Kidney (tissue), 14 donors: ENCODE measurements around the gene CLTCL1. TPM values are rescaled to one million over a fixed set of nuclear protein-coding genes. Genes with fewer than 3 reads are reported as not detected.

Experiments
- DNase-seq, 5 donors: peaks; one replicate each; pipeline ENCODE4 v3.0.0-alpha.2; 2013 to 2020
- FAIRE-seq: peaks from 2 replicates; lab custom pipeline; 2012; peaks lifted over from hg19 to GRCh38; lab: Jason Lieb, UNC
- H3K27ac ChIP-seq, 2 donors: one replicate each; pipeline ENCODE4 v1.7.0; 2013; ENCODE audit warnings: low read depth in 2 of 2, low read length in 2 of 2, inconsistent platforms in 1 of 2
- H3K27me3 ChIP-seq: one replicate; pipeline ENCODE4 v1.7.1; 2013; ENCODE audit warnings: low read length, inconsistent platforms; ENCODE audit not compliant: control insufficient read depth, insufficient read depth
- H3K36me3 ChIP-seq, 3 donors: one replicate each; pipeline versions ENCODE4 v1.7.0 to v1.7.1; 2013; ENCODE audit warnings: low read length in 3 of 3, control low read depth in 1 of 3, inconsistent platforms in 1 of 3; ENCODE audit not compliant: insufficient read depth in 3 of 3, control insufficient read depth in 2 of 3
- H3K4me1 ChIP-seq, 3 donors: one replicate each; pipeline versions ENCODE4 v1.7.0 to v1.7.1; 2013; ENCODE audit warnings: low read length in 3 of 3, inconsistent platforms in 1 of 3, low read depth in 1 of 3; ENCODE audit not compliant: control insufficient read depth in 2 of 3, insufficient read depth in 2 of 3
- H3K4me3 ChIP-seq, 3 donors: one replicate each; pipeline versions ENCODE4 v1.7.0 to v1.8.1; 2013; ENCODE audit warnings: low read length in 3 of 3, control low read depth in 1 of 3, inconsistent platforms in 1 of 3
- H3K9ac ChIP-seq, 3 donors: one replicate each; pipeline versions ENCODE4 v1.7.0 to v1.7.1; 2013; ENCODE audit warnings: low read length in 3 of 3, control low read depth in 1 of 3, inconsistent platforms in 1 of 3
- H3K9me3 ChIP-seq, 3 donors: one replicate each; pipeline versions ENCODE4 v1.7.0 to v1.7.1; 2013; ENCODE audit warnings: low read length in 3 of 3, control low read depth in 1 of 3, inconsistent platforms in 1 of 3; ENCODE audit not compliant: control insufficient read depth in 2 of 3, insufficient read depth in 1 of 3
- CTCF ChIP-seq: IDR thresholded peaks from 3 replicates; pipeline ENCODE4 v1.5.1; 2012; ENCODE audit warnings: mild to moderate bottlenecking, moderate library complexity, borderline replicate concordance; ENCODE audit not compliant: insufficient read depth; ENCODE audit errors: extremely low read depth
- intact Hi-C: fragments of 100-400 bp; cut with DNase I; formaldehyde crosslinking; loops from one replicate; pipeline ENCODE4 v1.11.1; 2022
- polyA plus RNA-seq: library from polyadenylated mRNA; stranded (reverse); fragments of 350-450 nt; fragmentation: Illumina TruSeq; extraction: RNeasy Lipid Tissue Mini Kit (QIAGEN cat#74804); gene quantifications from one replicate; pipeline ENCODE4 v1.2.3, GENCODE V29; 2014; ENCODE audit warnings: low read depth, low replicate concordance; ENCODE audit not compliant: insufficient read depth
- total RNA-seq: library from RNA; stranded (reverse); fragmentation: NEBNext Ultra II Directional; extraction: Animal tissue kit (Norgen Biotek cat#: 25700); gene quantifications from one replicate; pipeline ENCODE4 v1.2.1, GENCODE V29; 2021
- donor health status: control.
- donor health status: control.
- donor health status: control.
- donor health status: control.
- donor health status: control.
- donor health status: DM: yes; HTN: yes; CAD: no.
- donor health status: Normal renal cell carcinoma (clear cell type).

CLTCL1 gene
- total and polyA plus RNA-seq, 2 donors from 2014 or later, result 4.0 to 6.3 TPM

- no peak overlapping the region for H3K27ac ChIP-seq
- H3K4me3 ChIP-seq, result no peak overlapping the region
- no peak for FAIRE-seq
- H3K9ac ChIP-seq, result no peak overlapping the region
- no peaks in the 10 kb centered on the region for H3K27me3 ChIP-seq
- no peak for TF ChIP-seq CTCF
- intact Hi-C loops, result no loop called here
- H3K36me3 ChIP-seq, result peaks cover 10 to 64% (median 40%) of the 10 kb centered on the region in 3 donors
- H3K9me3 ChIP-seq, result no peaks in the 10 kb centered on the region
- peaks cover 0 to 2% (median 0%) of the 10 kb centered on the region in 3 donors for H3K4me1 ChIP-seq
- no peak for DNase-seq
These were observed 153.1 kb downstream of the CLTCL1 start for GRCh38 chr22:19138217-19139000.

GRCh38 chr22:19137384-19138216 is 153.9 kb downstream of the CLTCL1 start:
- no peak overlapping the region for H3K9ac ChIP-seq
- no peaks in the 10 kb centered on the region for H3K9me3 ChIP-seq
- H3K4me1 ChIP-seq, result no peaks in the 10 kb centered on the region
- no peak overlapping the region for H3K27ac ChIP-seq
- H3K4me3 ChIP-seq, result no peak overlapping the region
- no peaks in the 10 kb centered on the region for H3K27me3 ChIP-seq
- no peak for TF ChIP-seq CTCF
- intact Hi-C loops, result no loop called here
- no peak for FAIRE-seq
- DNase-seq, result no peak
- H3K36me3 ChIP-seq, result peaks cover 10 to 69% (median 40%) of the 10 kb centered on the region in 3 donors

- no peak for DNase-seq
- TF ChIP-seq CTCF, result no peak
- peaks cover 7 to 63% (median 37%) of the 10 kb centered on the region in 3 donors for H3K36me3 ChIP-seq
- H3K4me1 ChIP-seq, result no peaks in the 10 kb centered on the region
- H3K9me3 ChIP-seq, result no peaks in the 10 kb centered on the region
- no peak for FAIRE-seq
- H3K4me3 ChIP-seq, result no peak overlapping the region
- intact Hi-C loops, result no loop called here
- no peak overlapping the region for H3K9ac ChIP-seq
- no peaks in the 10 kb centered on the region for H3K27me3 ChIP-seq
- no peak overlapping the region for H3K27ac ChIP-seq
These were observed 154.6 kb downstream of the CLTCL1 start for GRCh38 chr22:19136915-19137314.
